ENCODE data around the gene LOXHD1.

GRCh38 chr18:46656326-46657114 is 500 bp downstream of the LOXHD1 start:
- TF ChIP-seq, protein P1, sequence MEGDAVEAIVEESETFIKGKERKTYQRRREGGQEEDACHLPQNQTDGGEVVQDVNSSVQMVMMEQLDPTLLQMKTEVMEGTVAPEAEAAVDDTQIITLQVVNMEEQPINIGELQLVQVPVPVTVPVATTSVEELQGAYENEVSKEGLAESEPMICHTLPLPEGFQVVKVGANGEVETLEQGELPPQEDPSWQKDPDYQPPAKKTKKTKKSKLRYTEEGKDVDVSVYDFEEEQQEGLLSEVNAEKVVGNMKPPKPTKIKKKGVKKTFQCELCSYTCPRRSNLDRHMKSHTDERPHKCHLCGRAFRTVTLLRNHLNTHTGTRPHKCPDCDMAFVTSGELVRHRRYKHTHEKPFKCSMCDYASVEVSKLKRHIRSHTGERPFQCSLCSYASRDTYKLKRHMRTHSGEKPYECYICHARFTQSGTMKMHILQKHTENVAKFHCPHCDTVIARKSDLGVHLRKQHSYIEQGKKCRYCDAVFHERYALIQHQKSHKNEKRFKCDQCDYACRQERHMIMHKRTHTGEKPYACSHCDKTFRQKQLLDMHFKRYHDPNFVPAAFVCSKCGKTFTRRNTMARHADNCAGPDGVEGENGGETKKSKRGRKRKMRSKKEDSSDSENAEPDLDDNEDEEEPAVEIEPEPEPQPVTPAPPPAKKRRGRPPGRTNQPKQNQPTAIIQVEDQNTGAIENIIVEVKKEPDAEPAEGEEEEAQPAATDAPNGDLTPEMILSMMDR (IDR thresholded peaks at IDR 0.05) = no peak
- TF ChIP-seq POLR2A (IDR thresholded peaks at IDR 0.05) (no peak), POLR2AphosphoS5 (IDR thresholded peaks at IDR 0.05; ENCODE audit: insufficient read depth in 1 of 2, low read depth in 1 of 2) (no peak)

Data from vagina (tissue), 2 donors.